ENCODE results near the gene FGD4.

GRCh38 chr12:32559434-32559833 is 160.1 kb downstream of the FGD4 start:
- TF ChIP-seq, protein P1, sequence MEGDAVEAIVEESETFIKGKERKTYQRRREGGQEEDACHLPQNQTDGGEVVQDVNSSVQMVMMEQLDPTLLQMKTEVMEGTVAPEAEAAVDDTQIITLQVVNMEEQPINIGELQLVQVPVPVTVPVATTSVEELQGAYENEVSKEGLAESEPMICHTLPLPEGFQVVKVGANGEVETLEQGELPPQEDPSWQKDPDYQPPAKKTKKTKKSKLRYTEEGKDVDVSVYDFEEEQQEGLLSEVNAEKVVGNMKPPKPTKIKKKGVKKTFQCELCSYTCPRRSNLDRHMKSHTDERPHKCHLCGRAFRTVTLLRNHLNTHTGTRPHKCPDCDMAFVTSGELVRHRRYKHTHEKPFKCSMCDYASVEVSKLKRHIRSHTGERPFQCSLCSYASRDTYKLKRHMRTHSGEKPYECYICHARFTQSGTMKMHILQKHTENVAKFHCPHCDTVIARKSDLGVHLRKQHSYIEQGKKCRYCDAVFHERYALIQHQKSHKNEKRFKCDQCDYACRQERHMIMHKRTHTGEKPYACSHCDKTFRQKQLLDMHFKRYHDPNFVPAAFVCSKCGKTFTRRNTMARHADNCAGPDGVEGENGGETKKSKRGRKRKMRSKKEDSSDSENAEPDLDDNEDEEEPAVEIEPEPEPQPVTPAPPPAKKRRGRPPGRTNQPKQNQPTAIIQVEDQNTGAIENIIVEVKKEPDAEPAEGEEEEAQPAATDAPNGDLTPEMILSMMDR (conservative IDR thresholded peaks at IDR 0.05; ENCODE audit: low read length) = no peak
- no peak for TF ChIP-seq EZH2phosphoT487 (IDR thresholded peaks at IDR 0.05; ENCODE audit: borderline replicate concordance)
